HCT116 (cell line): ENCODE results near the gene MAPKAPK3. TPM values are rescaled to one million over a fixed set of nuclear protein-coding genes. Genes with fewer than 3 reads are reported as not detected.

Experiments used
- ATAC-seq: fragments of 200-7000 bp; cut with Tn5 transposase; 2 replicates; pipeline ENCODE4 v1.9.1; 2020; ENCODE audit warnings: mild to moderate bottlenecking, moderate library complexity
- BruUV-seq: library from RNA; stranded (reverse); fragments of 400-500 nt; replicated peaks from 2 replicates; lab custom pipeline; 2021; lab: Mats Ljungman, UMichigan
- CTCF ChIA-PET: fragments of 300-600 bp; sonication (Branson Sonifier 250); formaldehyde crosslinking; loops from one replicate; lab custom pipeline; 2021; ENCODE audit warnings: antibody characterized with exemption; lab: Charles Lee
- POLR2A ChIA-PET: fragments of 300-600, 350-600 bp; sonication (Branson Sonifier 250); formaldehyde crosslinking; loops from one replicate; lab custom pipeline; 2021; ENCODE audit warnings: antibody characterized with exemption; lab: Charles Lee
- RAD21 ChIA-PET, 2 experiments: fragments of 300-600 bp; sonication (Branson Sonifier 250); formaldehyde crosslinking; loops; one replicate each; lab custom pipeline; 2023; ENCODE audit warnings: low total read pairs in 2 of 2; ENCODE audit not compliant: uncharacterized antibody in 2 of 2, unreplicated experiment in 2 of 2, low non-redundant PET in 1 of 2; lab: Charles Lee
- DNase-seq: peaks from one replicate; pipeline ENCODE4 v3.0.0-alpha.2; 2010; ENCODE audit warnings: low read depth, low spot score
- H2AFZ ChIP-seq: fragments of 200-600 bp; shearing (Covaris generic), sonication (generic); 2 replicates; pipeline ENCODE4 v1.6.1; 2017; ENCODE audit warnings: low read depth, mixed run types, mixed read lengths, antibody characterized with exemption, low read length; ENCODE audit not compliant: poor library complexity, severe bottlenecking
- H3K27ac ChIP-seq: 2 replicates; pipeline ENCODE4 v1.5.1; 2012; ENCODE audit warnings: low read depth, low read length
- H3K27me3 ChIP-seq: fragments of 200-600 bp; sonication (generic); 2 replicates; pipeline ENCODE4 v1.6.1; 2016; ENCODE audit warnings: mixed run types, low read length, mixed read lengths; ENCODE audit not compliant: insufficient read depth
- H3K36me3 ChIP-seq, 2 experiments: fragments of 200-500 bp in 1 of 2; fragments of 200-600 bp in 1 of 2; sonication (Bioruptor generic) in 1 of 2; sonication (generic) in 1 of 2; 2 replicates each; pipeline versions ENCODE4 v1.5.1 to v1.6.1; 2014 to 2016; ENCODE audit warnings: low read length in 2 of 2, inconsistent platforms in 1 of 2, mixed read lengths in 1 of 2, mixed run types in 1 of 2; ENCODE audit not compliant: insufficient read depth in 2 of 2, control insufficient read depth in 1 of 2
- H3K4me1 ChIP-seq, 2 experiments: fragments of 200-600 bp in 1 of 2; sonication (generic) in 1 of 2; 2 replicates each; pipeline versions ENCODE4 v1.5.1 to v1.6.1; 2012 to 2017; ENCODE audit warnings: low read length in 2 of 2, inconsistent platforms in 1 of 2, mild to moderate bottlenecking in 1 of 2, mixed read lengths in 1 of 2, mixed run types in 1 of 2, moderate library complexity in 1 of 2; ENCODE audit not compliant: insufficient read depth in 2 of 2, control insufficient read depth in 1 of 2
- H3K4me2 ChIP-seq: fragments of 200-600 bp; sonication (generic); 2 replicates; pipeline ENCODE4 v1.6.1; 2017; ENCODE audit warnings: mixed run types, low read length, mixed read lengths
- H3K4me3 ChIP-seq, 2 experiments: fragments of 200-600 bp in 1 of 2; sonication (generic) in 1 of 2; replicated peaks in 1 of 2; 2 replicates each; pipeline ENCODE4 v1.5.1; 2011 to 2016; ENCODE audit warnings: low read length in 2 of 2, control low read depth in 1 of 2, low read depth in 1 of 2, mild to moderate bottlenecking in 1 of 2, mixed read lengths in 1 of 2, mixed run types in 1 of 2
- H3K79me2 ChIP-seq: fragments of 200-600 bp; sonication (generic); 2 replicates; pipeline ENCODE4 v1.6.1; 2017; ENCODE audit warnings: mild to moderate bottlenecking, mixed run types, low read length, moderate library complexity, mixed read lengths; ENCODE audit not compliant: insufficient read depth
- H3K9ac ChIP-seq: fragments of 200-600 bp; sonication (generic); 2 replicates; pipeline ENCODE4 v1.6.1; 2016; ENCODE audit warnings: low read length, mixed read lengths
- H3K9me2 ChIP-seq: fragments of 200-600 bp; sonication (generic), shearing (Covaris generic); 2 replicates; pipeline ENCODE4 v1.6.1; 2017; ENCODE audit warnings: mixed run types, mild to moderate bottlenecking, moderate library complexity; ENCODE audit not compliant: insufficient read depth
- H3K9me3 ChIP-seq, 2 experiments: fragments of 200-500 bp in 1 of 2; fragments of 200-600 bp in 1 of 2; sonication (Bioruptor generic) in 1 of 2; sonication (generic) in 1 of 2; 2 replicates each; pipeline ENCODE4 v1.6.1; 2014 to 2017; ENCODE audit warnings: low read length in 2 of 2, mixed read lengths in 2 of 2, inconsistent platforms in 1 of 2, low read depth in 1 of 2, mild to moderate bottlenecking in 1 of 2, mixed run types in 1 of 2, moderate library complexity in 1 of 2; ENCODE audit not compliant: control insufficient read depth in 1 of 2, insufficient read depth in 1 of 2
- H4K20me1 ChIP-seq: fragments of 200-600 bp; sonication (generic), shearing (Covaris generic); 2 replicates; pipeline ENCODE4 v1.6.1; 2017; ENCODE audit warnings: mixed run types, mild to moderate bottlenecking, moderate library complexity; ENCODE audit not compliant: insufficient read depth
- CBX3 ChIP-seq: IDR thresholded peaks from 2 replicates; pipeline ENCODE4 v1.6.1; 2012; ENCODE audit warnings: low read depth
- CEBPB ChIP-seq: IDR thresholded peaks from 2 replicates; pipeline ENCODE4 v1.6.1; 2012; ENCODE audit warnings: low read depth
- CTCF ChIP-seq, 3 experiments: fragments of 200-600 bp in 1 of 3; sonication (generic) in 1 of 3; IDR thresholded peaks in 2 of 3; conservative IDR thresholded peaks in 1 of 3; 2 replicates each; pipeline ENCODE4 v1.5.1; 2012 to 2017; ENCODE audit warnings: low read depth in 2 of 3, low read length in 2 of 3, antibody characterized with exemption in 1 of 3, borderline replicate concordance in 1 of 3, control low read depth in 1 of 3, mild to moderate bottlenecking in 1 of 3, mixed read lengths in 1 of 3, mixed run types in 1 of 3, moderate library complexity in 1 of 3; ENCODE audit not compliant: insufficient read depth in 1 of 3
- ELF1 ChIP-seq: IDR thresholded peaks from 2 replicates; pipeline ENCODE4 v1.6.1; 2012; ENCODE audit warnings: low read depth, borderline replicate concordance
- MAX ChIP-seq: IDR thresholded peaks from 2 replicates; pipeline ENCODE4 v1.6.1; 2012
- POLR2AphosphoS5 ChIP-seq: IDR thresholded peaks from 2 replicates; pipeline ENCODE4 v1.6.1; 2011; ENCODE audit warnings: mild to moderate bottlenecking, low read depth, low read length, moderate library complexity
- SIN3A ChIP-seq: IDR thresholded peaks from 2 replicates; pipeline ENCODE4 v1.6.1; 2012; ENCODE audit warnings: low read depth
- SP1 ChIP-seq: IDR thresholded peaks from 2 replicates; pipeline ENCODE4 v1.6.1; 2012; ENCODE audit warnings: low read depth
- SRF ChIP-seq: IDR thresholded peaks from 2 replicates; pipeline ENCODE4 v1.6.1; 2012; ENCODE audit warnings: low read depth
- TCF7L2 ChIP-seq: IDR thresholded peaks from 2 replicates; pipeline ENCODE4 v1.7.0; 2011; ENCODE audit warnings: borderline replicate concordance, inconsistent platforms; ENCODE audit not compliant: insufficient read depth, insufficient read length; ENCODE audit errors: extremely low read depth
- YY1 ChIP-seq: IDR thresholded peaks from 2 replicates; pipeline ENCODE4 v1.6.1; 2011; ENCODE audit warnings: low read length, low read depth, moderate library complexity, mild to moderate bottlenecking; ENCODE audit not compliant: insufficient replicate concordance; ENCODE audit errors: extremely low read depth
- ZFX ChIP-seq: fragments of 450-650 bp; IDR thresholded peaks from 2 replicates; pipeline ENCODE4 v1.6.1; 2017
- intact Hi-C: fragments of 100-400 bp; cut with micrococcal nuclease; formaldehyde crosslinking; loops from 2 replicates; pipeline ENCODE4 v1.10.0; 2022
- total RNA-seq: library from RNA; stranded (reverse); gene quantifications from one replicate; pipeline ENCODE4 v1.2.1, GENCODE V29; 2021; ENCODE audit not compliant: unreplicated experiment

The MAPKAPK3 gene
- total RNA-seq, 1 experiment from 2014 or later = 87.3 TPM

GRCh38 chr3:50567386-50568167 is 49.4 kb upstream of the MAPKAPK3 start, which contains the start of gene C3orf18:
C3orf18 (minus strand) TSS chr3:50567747; CDS start chr3:50565699, 2,048 bp downstream.
- intact Hi-C loops = no loop called here
- POLR2A ChIA-PET = no interaction called here
- no peaks in the 10 kb centered on the region for H3K9me3 ChIP-seq
- peak within 1 kb of the TSS; percentile 96 for H3K4me2 ChIP-seq
- H2AFZ ChIP-seq = peak within 1 kb of the TSS; percentile 78
- ATAC-seq (peak; percentile 78), DNase-seq (peak; percentile 57)
- H3K36me3 ChIP-seq = no peaks in the 10 kb centered on the region; a peak in 1 of 4 replicates
- RAD21 ChIA-PET = no interaction called here
- CTCF ChIA-PET = interaction anchor here (5.4 kb wide), 1 partner anchor 44 kb away, joined by 31 read pairs; the partner anchor contains the start of gene CISH
- H4K20me1 ChIP-seq = no peaks in the 10 kb centered on the region
- no peaks in the 10 kb centered on the region for H3K9me2 ChIP-seq
- H3K27me3 ChIP-seq = no peaks in the 10 kb centered on the region
- peaks cover 15 to 40% of the 10 kb centered on the region in 2 experiments for H3K4me1 ChIP-seq
- H3K9ac ChIP-seq = peak within 1 kb of the TSS; percentile 57
- TF ChIP-seq ZFX = peak; percentile 6; the same call in 1 of the 2 replicates
- TF ChIP-seq POLR2AphosphoS5 = peak; percentile 60; the same call in 1 of the 2 replicates
- no peak for TF ChIP-seq SP1
- peak within 1 kb of the TSS; percentile 54 for H3K27ac ChIP-seq
- H3K4me3 ChIP-seq = peak within 1 kb of the TSS; percentile 90 to 99
- BruUV-seq = no TSS peak
- peaks cover 9% of the 10 kb centered on the region; the same call in 1 of the 2 replicates for H3K79me2 ChIP-seq

GRCh38 chr3:50568947-50569749 is 47.8 kb upstream of the MAPKAPK3 start, which contains the start of gene HEMK1:
HEMK1 (plus strand) TSS chr3:50569522; CDS start chr3:50571105, 1,583 bp downstream.
- TF ChIP-seq YY1 (peak; percentile 74), TCF7L2 (peak; percentile 43), SIN3A (no peak), ZFX (peak; percentile 74; the same call in 1 of the 2 replicates), ELF1 (no peak), MAX (no peak), POLR2AphosphoS5 (peak; percentile 67; the same call in 1 of the 2 replicates), CBX3 (no peak), SRF (no peak), CTCF (IDR thresholded peaks at IDR 0.05 in 2 of 3, conservative IDR thresholded peaks at IDR 0.05 in 1 of 3; ENCODE audit: borderline replicate concordance in 1 of 3, insufficient read depth in 1 of 3, low read depth in 2 of 3, low read length in 2 of 3) (no peak), CEBPB (no peak)
- peak within 1 kb of the TSS; percentile 78 for H3K9ac ChIP-seq
- ChIA-PET CTCF (interaction anchor here (0.7 to 5.4 kb wide), 7 partner anchors 18 to 83 kb away, joined by 3 to 31 read pairs (median 4); partner anchors contain the start of gene CISH), RAD21 (interaction anchor here (0.7 to 1.7 kb wide), 4 partner anchors 31 to 47 kb away, joined by 3 to 7 read pairs (median 4); partner anchors contain the start of genes CISH (in 2 of the 2) and MAPKAPK3 (in 1 of the 2)), POLR2A (interaction anchor here (1.1 to 2.3 kb wide), 5 partner anchors 12 to 49 kb away, joined by 4 to 19 read pairs (median 5); partner anchors contain the start of genes CISH and MAPKAPK3)
- H3K9me3 ChIP-seq = no peaks in the 10 kb centered on the region
- peaks cover 9% of the 10 kb centered on the region; the same call in 1 of the 2 replicates for H3K79me2 ChIP-seq
- DNase-seq (peak; percentile 94), ATAC-seq (peak; percentile 79)
- H3K27me3 ChIP-seq = no peaks in the 10 kb centered on the region
- peak within 1 kb of the TSS; percentile 90 to 99 for H3K4me3 ChIP-seq
- H3K4me1 ChIP-seq = peaks cover 15 to 40% of the 10 kb centered on the region in 2 experiments
- intact Hi-C loops = no loop called here
- no TSS peak for BruUV-seq
- H3K4me2 ChIP-seq = peak within 1 kb of the TSS; percentile 96
- H2AFZ ChIP-seq = peak within 1 kb of the TSS; percentile 77
- peak within 1 kb of the TSS; percentile 54 for H3K27ac ChIP-seq
- no peaks in the 10 kb centered on the region; a peak in 1 of 4 replicates for H3K36me3 ChIP-seq
- H3K9me2 ChIP-seq = no peaks in the 10 kb centered on the region
- H4K20me1 ChIP-seq = no peaks in the 10 kb centered on the region
